SK-N-SH treated with all-trans-retinoic acid at 6 μM for 48 hours (cell line): Measurements from ENCODE around the gene CCNB3.

Source experiments
- CSDC2 ChIP-seq: fragments of 250-450 bp; sonication (Bioruptor Pico); IDR thresholded peaks from 2 replicates; pipeline ENCODE4 v1.5.0; 2020; ENCODE audit warnings: mild to moderate bottlenecking, moderate library complexity
- ESRRG ChIP-seq: fragments of 250-450 bp; sonication (Bioruptor Pico); IDR thresholded peaks from 2 replicates; pipeline ENCODE4 v1.6.1; 2021; ENCODE audit warnings: mild to moderate bottlenecking
- ISL1 ChIP-seq: fragments of 250-450 bp; sonication (Bioruptor Pico); IDR thresholded peaks from 2 replicates; pipeline ENCODE4 v2.1.2; 2022; ENCODE audit warnings: mild to moderate bottlenecking, moderate library complexity
- PATZ1 ChIP-seq: fragments of 250-450 bp; sonication (Bioruptor Pico); IDR thresholded peaks from 2 replicates; pipeline ENCODE4 v1.8.0; 2020; ENCODE audit warnings: mild to moderate bottlenecking, moderate library complexity, borderline replicate concordance
- RARB ChIP-seq: fragments of 250-450 bp; sonication (Bioruptor Pico); IDR thresholded peaks from 2 replicates; pipeline ENCODE4 v1.8.0; 2021; ENCODE audit warnings: mild to moderate bottlenecking, moderate library complexity
- TOX ChIP-seq: fragments of 250-450 bp; sonication (Bioruptor Pico); IDR thresholded peaks from 2 replicates; pipeline ENCODE4 v1.8.0; 2021; ENCODE audit warnings: mild to moderate bottlenecking, moderate library complexity, borderline replicate concordance
- ZNF565 ChIP-seq: fragments of 450-650 bp; formaldehyde crosslinking; conservative IDR thresholded peaks from 2 replicates; pipeline ENCODE4 v1.5.0; 2020; ENCODE audit warnings: low read depth, mild to moderate bottlenecking, moderate library complexity
- ZNF70 ChIP-seq: fragments of 450-650 bp; formaldehyde crosslinking; IDR thresholded peaks from 2 replicates; pipeline ENCODE4 v1.5.0; 2020; ENCODE audit warnings: mild to moderate bottlenecking, moderate library complexity
- TF ChIP-seq, protein P1 (sequence below): fragments of 250-450 bp; sonication (Bioruptor Pico); IDR thresholded peaks from 2 replicates; pipeline ENCODE4 v1.5.1; 2020; ENCODE audit warnings: low read depth, mild to moderate bottlenecking, moderate library complexity

DNA sequence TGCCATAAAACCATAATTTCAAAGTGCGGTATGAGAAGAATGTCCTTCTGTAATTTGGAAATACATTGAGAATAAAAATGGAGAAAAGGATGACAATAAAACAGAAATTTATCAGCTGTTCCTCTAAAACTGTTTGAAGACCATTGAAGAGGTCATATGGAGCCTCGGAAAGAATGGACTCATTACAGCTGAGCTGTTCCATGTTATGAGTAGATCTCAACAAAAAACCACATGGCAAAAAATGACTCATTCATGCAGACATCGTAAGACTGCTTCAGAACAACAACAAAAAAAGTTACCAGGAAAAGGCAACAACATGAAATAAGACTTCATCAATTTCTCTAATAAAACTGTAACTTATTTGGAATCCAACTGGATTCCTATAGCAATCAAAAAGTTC lies 43.4 kb upstream of the CCNB3 start:
- TF ChIP-seq PATZ1 (CRISPR knock-in tag) (no peak), CSDC2 (CRISPR knock-in tag) (no peak), ESRRG (no peak), TOX (CRISPR knock-in tag) (no peak), ZNF565 (CRISPR knock-in tag) (no peak), ISL1 (CRISPR knock-in tag) (no peak), ZNF70 (no peak), RARB (no peak)
- TF ChIP-seq, protein P1, sequence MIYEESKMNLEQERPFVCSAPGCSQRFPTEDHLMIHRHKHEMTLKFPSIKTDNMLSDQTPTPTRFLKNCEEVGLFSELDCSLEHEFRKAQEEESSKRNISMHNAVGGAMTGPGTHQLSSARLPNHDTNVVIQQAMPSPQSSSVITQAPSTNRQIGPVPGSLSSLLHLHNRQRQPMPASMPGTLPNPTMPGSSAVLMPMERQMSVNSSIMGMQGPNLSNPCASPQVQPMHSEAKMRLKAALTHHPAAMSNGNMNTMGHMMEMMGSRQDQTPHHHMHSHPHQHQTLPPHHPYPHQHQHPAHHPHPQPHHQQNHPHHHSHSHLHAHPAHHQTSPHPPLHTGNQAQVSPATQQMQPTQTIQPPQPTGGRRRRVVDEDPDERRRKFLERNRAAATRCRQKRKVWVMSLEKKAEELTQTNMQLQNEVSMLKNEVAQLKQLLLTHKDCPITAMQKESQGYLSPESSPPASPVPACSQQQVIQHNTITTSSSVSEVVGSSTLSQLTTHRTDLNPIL (CRISPR knock-in tag), result no peak
